Measurements from ENCODE around the gene SUSD4.

SUSD4 gene

DNA sequence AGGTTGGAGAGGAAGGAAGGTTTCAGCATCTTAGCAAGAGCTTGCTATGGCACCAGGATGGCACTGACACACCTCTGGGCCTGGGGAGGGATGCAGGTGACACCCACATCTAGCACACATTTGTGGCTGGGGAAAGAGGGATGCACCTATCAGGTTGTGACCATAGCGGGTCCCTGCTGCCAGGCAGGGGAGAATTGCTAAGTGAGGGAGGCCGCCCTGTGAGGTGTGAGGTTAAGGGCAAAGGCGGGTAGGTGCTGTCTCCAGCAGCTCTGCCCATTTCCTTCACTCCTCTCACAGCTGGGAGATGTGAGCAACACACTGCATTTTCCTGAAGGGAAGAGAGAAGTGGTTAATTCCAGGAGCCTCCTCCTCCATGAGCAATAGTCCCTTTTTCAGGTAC, 137.7 kb downstream of the SUSD4 start:
- DNase-seq = no peak

DNA sequence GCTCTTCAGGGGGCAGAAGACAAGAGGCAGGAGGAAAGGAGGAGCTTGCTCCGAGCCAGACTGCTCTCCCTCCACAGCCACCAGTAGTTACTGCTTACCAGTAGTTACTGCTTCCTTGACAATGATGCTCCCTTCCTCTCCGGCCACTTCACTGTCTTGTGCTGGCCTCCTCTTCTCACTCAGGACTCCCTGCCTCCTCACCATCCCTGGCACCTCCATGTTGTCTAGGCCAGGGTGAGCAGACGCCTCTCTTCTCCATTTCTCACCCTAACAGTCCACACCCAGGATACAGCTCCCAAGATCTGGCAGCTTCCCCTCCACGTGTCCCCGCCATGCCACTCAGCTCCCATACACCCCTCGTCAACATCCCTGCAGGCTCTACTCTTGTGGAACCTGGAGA, 138.5 kb downstream of the SUSD4 start:
- DNase-seq = no peak

DNA sequence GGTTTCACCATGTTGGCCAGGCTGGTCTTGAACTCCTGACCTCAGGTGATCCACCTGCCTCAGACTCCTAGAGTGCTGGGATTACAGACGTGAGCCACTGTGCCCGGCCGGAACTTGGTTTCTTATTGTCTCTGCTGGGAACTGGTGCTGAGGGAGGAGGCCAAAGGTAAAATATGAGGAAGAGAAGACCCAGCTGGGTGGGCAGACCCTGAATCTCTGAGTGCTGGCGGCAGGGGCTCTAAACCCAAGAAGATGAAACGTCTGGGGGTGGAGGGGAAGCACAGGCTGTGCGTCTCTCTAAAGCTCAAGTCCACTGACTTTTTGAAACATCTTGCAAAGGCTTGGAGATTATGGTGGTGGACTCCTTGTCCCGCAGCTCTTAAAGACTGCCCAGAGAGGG, 138.9 kb downstream of the SUSD4 start:
- no peak for DNase-seq

DNA sequence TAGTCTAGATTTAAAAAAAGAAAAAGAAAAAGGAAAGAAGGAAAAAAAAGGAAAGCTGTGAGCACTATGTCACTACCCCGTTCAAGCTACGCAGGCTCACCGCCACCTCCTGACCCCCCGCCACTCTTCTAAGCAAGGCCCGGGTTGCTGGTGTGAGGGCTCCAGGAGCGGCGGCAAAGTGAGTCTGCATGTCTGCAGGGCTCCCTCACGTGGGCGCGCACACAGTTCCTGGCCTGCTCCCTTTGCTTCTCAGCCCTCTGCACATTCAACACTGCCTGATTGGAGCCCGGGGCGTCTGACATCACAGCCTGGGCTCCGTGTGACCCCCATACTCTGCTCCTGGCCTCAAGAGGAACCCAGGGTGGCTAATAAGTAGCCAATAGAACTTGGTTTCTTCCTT, 139.5 kb downstream of the SUSD4 start:
- peak; percentile 23 for DNase-seq

DNA sequence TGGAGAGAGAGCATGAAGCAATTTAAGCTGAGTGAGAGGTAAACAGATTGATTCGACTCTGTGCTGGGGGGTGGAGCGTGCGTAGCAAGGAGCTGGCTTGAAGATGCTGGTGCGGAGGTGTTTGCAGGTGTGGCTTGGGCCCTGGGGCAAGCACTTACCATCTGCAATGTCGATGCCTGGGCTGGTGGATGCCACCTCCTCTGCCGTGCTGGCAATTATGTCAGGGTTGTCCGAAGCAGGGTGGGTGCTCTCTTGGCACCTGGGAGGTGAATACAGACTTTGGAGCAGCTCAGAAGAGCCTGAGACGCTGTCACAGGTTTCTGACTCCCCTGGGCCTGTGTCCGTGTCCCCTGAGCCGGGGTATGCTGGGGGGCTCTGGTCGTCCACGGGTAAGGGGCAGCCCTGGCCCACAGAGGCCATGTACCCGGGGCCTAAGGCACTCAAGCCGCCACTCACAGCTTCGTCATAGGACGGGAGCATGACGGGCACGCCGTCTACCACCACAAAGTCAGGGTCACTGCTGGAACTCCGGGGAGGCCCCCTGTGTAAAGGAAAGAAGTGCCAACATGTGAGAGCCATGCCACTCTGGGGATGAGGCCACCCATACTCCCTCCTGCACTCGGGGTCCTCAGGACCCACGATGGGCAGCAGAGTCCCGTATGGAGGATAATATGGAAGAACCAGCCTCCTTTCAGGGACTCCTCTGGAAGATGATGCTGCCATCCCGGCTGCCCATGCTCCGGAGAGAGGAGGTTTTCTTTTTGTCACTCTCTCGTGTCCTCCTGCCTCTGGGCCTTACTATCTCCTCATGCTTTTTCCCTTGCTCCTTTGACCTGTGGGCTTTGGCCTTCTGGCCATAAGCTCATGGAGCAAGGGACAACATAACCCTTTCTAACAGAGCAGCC, 140.6 kb downstream of the SUSD4 start:
- no peak for DNase-seq

DNA sequence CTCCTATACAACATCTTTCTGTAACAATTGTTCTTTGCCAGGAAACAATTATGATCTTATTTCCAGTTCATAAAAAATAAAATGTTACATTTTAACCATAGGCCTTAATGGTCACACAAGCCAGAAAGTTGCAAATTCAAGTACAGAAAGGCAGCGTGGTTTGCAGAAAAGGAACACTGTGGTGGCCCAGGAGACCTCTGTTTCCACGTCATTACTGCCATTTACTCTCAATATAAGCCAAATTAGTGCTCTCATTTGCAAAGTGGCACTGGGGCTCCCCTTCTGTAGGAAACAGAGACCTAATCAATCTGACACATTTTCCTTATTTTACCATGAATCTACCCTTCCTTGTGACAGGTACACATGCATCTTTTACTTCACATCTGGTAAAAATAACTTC, 141.6 kb downstream of the SUSD4 start:
- DNase-seq = no peak

DNA sequence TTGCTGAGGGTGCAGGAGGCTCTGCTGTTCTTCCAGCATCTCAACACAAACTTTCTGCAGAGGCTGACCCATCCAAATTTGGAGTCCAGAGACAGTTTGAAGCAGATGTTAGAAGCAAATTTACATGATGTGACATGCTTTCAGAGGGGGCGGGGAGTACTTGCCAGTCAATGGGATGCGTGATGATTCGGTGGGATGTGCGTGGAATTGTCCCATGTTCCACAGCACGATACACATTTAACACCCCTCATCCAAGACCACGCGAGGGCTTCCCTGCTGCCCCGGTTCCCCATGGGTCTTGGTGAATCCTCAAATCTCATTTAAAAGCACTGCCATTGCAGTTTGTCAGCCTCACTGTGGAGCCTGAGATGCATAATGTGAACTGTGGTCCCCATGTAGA, 142.3 kb downstream of the SUSD4 start:
- no peak for DNase-seq

DNA sequence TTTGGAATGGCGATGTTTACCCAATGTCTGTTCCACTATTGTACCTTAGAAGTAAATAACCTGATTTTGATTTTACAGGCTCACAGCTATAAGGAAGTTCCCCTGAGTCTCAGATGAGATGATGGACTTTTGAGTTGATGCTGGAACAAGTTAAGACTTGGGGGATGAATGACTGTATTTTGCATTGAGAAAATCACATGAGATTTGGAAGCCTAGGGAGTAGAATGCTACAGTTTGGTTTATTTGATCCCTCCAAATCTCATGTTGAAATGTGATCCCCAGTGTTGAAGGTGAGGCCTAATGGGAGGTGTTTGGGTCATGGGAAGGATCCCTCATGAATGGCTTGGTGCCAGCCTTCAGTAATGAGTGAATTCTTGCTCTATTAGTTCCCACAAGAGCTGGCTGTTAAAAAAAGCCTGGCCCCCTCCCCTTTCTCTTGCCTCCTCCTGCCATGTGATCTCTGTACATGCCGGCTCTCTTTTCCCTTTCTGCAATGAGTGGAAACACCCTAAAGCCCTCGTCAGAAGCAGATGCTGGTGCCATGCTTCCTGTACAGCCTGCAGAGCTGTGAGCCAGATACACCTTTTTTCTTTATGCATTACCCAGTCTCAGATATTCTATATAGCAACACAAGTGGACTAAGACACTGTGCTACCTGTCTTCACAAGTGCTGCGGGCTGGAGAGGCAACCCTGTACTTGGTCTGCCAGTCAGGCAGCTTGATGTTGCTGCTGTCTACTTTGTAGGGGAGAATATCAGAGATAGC, 143.9 kb downstream of the SUSD4 start:
- no peak for DNase-seq

DNA sequence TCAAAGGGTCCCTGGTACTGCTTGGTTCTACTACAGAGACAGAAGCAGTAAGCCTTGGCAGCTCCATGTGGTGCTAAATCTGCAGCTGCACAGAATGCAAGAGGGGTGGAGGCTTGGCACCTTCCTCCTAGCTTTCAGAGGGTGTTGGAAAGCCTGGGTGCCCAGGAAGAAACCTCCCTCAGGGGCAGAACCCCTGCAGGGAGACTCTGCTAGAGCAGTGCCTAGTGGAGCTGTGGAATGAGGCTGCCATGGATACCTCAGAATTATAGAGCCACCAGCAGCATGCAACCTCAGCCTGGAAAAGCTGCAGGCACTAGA, 144.7 kb downstream of the SUSD4 start:
- no peak for DNase-seq

DNA sequence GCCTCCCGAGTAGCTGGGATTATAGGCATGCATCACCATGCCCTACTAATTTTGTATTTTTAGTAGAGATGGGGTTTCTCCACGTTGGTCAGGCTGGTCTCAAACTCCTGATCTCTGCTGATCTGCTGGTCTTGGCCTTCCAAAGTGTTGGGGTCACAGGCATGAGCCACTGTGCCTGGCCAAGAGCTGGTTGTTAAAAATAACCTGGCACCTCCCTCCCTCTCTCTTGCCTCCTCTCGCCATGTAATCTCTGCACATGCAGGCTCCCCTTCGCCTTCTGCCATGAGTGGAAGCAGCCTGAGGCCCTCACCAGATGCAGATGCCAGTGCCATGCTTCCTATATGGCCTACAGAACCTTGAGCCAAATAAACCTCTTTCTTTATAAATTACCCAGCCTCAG, 146.2 kb downstream of the SUSD4 start:
- DNase-seq = no peak

DNA sequence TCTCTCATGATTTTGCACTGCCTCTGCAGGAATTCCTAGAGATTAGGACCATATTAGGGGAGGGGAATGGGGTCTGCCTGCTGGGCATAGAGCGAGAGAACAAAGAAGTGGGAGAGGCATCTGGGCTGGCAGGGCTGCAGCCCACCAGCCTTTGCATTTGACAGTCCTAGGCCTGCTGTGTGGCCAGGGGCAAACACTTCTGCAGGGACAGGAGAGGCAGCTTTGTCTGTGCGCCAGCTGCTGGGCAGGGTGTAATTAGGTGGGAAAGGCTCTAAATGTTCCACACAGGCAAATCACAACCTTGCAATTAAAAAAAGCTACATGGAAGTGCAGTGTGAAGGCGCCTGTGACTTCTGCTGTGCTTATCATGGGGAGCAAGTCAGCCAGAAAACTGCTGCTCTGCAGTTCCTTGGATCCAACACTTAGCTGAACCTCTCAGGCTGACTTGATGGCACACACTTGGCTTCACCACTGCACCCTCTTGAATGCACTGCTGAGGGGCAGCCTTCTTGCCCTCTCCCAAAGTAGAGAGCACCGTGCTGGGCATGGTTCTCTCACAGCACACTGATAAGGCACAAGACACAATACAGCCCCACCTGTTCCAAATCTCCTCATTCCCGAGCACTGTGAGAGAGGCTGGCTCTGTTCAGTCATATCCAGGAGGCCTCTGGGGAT, 147.3 kb downstream of the SUSD4 start:
- no peak for DNase-seq

DNA sequence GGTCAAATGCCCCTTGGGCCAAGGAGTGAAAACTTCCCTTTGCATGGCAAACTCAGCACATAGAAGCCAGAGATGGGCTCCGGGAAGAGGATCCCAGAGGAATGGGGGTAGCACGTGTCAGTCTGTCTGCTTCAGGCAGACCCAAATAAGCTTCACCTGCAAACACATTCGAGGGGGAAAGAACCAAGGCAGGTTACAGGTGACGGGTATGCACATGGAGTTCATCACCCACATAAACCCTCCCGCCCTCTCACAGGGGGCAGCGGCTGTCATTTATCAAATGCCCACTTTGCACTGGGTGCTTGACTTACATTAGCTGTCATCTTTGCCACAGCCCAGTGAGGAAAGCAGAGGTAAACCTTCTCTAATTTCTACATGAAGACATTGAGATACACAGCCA, 147.9 kb downstream of the SUSD4 start:
- DNase-seq = no peak

DNA sequence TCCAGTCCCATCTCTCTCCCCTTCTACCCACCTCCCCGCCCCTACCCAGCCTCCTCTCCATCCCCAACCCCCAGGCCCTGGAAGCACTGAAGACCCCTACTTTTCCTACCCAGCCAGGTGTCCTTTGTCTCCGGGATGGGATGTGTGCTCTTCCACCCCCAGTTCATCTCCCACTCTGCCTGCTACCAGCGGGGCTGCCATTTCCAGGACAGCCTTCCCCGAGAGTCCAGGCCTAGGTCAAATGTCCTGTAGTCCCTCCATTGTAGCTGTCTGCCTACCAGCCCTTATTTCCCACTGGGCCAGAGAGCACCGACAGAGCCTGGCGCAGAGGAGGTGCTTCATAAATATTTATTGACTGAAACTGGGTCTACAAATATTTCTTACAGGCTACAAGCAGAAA, 148.9 kb downstream of the SUSD4 start:
- no peak for DNase-seq

DNA sequence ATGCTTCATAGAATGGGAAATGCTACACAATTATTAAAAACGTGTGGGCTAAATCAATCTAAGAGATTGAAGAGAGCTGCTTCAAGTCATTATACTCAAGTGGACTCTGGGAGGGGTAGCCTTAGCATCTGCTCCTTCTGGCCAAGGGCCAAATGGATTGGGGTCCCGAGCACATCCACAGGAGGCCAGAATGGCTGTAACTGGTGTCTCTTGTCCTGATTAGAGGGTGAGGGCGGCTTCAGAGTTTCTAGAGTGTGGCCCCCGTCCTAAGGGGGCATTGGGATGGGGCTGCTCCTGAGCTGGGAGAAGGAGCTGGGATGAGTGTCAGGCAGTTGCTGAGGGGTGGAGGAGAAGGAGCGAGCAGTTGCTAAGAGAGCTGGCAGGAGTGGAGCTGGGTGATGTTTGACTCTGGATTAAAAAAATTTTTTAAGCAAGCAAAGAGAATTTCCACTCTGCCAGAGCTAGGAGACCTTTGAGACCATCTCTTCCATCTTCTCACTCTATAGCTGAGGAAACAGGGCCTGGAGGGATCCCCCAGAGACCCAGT, 149.6 kb downstream of the SUSD4 start:
- DNase-seq = no peak

DNA sequence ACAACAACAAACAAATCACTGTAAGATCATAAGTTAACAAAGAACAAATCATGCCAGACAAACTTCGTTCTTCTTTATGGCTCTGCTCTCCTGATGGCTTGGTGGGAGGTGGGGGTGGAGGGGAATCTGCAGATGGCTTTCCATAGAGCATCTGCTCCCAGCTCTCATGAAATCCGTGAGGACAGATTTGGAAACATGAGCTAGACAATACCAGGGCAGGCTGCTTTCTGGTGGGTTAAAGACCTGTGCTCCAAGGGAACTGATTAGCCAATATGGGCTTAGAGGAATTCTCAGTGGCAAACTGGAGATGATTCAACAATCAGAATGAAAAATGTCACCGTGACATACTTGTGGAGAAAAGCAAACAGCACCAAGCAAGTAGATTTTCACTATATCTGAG, 151.5 kb downstream of the SUSD4 start:
- no peak for DNase-seq

DNA sequence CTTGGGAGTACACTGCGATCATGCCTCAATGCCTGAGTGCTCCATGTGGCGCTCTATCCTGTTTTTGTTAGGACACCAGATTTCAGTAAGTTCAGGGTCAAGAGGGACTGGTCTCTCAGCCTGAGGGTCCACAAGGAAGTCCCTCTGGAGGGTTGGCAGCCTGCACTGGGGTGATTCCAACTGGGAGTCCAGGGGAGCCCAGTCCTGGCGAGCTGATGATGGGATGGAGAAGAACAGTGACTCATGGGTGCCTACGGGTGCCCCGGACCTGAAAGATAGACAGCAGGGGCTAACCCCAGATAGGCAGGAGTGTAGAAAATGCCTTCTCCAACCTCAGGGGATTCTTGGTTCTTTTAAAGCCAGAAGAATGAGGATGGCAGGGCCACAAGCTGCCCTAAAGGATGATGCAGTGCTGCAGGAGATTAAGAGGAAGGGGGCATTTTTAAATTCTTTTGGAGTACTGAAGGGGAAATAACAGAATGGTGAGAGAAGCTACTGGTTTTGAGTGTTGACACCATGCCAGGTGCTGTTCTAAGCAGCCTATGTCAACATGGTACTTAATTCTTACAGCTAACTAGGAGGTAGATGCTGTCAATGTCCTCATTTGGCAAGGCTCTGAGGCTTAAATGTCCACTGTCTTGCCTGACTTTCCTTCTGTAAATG, 152.5 kb downstream of the SUSD4 start:
- no peak for DNase-seq

DNA sequence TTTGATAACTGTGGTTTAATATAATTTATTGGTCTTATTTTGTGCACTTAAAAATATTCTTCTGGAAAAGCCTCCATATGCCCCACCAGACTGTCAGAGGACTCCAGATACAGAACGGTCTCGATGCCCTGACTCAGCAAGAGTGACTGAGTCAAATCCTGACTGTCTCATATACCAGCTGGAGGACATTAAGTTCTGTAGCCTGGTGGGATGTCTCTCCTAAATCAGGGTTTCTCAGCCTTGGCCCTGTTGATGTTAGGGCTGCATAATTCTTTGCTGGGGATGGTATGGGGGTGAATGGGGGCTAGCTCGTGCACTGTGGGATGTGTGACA, 153.2 kb downstream of the SUSD4 start:
- DNase-seq = no peak

DNA sequence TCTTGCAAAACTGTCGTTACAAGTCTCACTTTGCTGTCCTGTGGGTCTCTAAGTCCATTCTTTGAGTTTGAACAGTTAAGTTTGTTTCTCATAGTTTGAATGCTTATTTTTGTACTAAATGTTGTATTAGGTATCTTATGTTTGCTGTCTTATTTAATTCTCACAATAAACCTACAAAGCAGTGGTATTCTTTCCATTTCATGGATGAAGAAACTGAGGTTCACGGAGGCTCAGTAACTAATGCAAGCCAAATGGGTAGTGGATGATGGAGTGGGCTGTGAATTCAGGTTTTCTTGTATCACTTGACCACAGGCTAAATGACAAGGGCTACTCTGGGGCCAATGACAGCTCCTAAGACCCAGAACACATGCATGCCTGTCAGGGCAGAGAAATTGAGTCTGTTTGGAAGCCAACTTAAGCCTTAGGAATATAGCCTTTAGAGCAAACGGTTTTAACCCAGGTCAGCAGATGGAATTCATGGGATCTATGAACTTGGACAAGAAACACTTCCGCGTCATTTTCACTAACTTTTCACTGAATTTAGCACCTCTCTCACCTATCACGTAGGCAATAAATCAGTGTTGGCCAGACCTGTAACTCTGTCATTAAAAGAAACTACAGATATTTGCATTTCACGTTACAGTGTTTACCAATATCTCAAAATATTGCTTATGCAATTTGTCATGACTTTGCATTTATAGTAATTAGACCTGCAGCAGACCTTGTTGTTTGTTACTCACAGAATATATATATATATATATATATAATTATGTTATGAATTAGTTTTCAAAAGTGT, 153.8 kb downstream of the SUSD4 start:
- no peak for DNase-seq

DNA sequence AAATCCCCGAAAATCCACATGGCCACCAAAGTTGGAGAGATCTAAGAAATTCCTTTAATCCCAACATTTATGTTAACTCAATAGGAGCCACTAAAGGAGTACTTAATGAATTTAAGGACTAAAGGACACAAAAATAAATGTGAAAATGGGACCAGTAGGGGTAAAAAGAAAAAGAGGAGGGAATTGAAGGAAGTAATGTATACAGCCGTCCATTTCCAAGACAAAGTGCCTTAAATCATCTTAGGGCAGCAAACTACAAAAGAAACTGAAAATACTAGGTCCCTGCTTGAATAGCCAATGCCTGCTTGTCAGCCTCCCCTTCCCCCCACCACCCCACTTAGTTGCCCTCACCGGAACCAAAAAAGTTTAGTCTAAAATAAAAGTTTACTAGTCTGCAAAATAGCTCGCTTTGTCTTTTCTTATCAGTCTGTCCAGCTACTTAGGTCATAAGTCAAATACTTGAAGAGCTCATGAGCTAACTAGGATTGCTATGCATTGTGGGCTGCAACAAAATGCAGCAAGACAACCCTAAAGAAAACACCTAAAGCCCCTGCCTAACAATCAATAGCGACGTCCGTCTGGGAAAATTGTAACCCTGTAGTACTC, 154.6 kb downstream of the SUSD4 start:
- no peak for DNase-seq

DNA sequence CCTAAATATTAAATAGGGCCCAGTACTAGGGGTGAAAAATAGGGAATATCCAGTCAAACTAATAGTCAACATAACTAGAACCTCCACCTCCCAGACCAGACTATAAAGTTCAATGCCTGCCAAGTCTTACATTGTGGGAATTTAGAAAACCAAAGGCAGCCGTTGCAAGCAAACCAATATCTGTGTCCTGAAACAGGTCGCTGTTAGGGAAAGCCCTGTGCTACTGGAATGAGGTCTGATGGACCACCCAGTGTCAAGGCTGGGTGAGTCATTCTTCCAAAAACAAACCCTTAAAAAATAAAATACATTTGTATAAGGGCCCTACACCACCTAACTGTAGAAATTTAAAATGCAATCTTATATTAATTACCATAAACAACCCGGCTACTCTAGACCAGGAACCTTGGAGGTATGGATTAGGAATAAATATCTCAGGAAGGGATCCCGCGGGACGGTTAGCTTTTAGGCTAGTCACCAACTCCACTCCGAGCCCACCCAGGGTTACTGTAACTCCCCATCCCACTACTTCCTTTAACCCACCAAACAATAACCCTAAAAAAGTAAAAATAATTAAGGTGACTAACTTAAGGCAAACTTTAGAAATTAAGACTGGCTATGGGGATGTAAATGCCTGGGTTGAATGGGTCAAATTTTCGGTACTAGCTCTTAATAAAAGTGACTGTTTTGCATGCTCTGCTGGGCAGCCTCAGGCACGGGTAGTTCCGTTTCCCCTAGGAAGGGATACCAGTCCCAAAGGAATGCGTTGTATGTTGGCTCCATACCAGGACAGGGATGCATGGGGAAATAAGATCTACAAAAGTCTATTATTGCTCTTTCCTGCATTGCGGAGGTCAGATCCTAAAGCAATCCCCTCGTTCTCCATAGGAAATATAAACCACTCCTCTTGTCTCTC, 155.6 kb downstream of the SUSD4 start:
- no peak for DNase-seq

Measured in RPMI8226 (cell line).